IPS-11a (cell line): ENCODE results near the gene NHERF1.

Experiments
- H3K4me3 ChIP-seq: one replicate; pipeline ENCODE4 v1.5.1; 2013; ENCODE audit warnings: low read depth, low read length, control low read depth

The NHERF1 gene

DNA sequence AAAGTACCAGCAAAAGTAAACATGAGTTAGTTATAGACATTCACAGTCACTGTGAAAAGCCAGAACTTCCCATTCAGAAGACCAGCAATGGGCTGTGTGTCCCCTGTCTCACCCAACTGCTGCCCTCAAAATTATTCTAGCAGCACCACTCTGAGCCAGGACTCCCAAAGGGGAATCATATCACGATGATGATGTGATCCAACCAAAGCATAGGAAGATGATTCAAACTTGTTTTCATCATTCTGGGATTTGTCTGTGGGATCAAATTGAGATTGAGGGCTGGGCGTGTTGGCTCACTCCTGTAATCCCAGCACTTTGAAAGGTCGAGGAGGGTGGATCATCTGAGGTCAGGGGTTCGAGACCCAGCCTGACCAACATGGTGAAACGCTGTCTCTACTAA lies 34.1 kb downstream of the NHERF1 start:
- no peak overlapping the region for H3K4me3 ChIP-seq

DNA sequence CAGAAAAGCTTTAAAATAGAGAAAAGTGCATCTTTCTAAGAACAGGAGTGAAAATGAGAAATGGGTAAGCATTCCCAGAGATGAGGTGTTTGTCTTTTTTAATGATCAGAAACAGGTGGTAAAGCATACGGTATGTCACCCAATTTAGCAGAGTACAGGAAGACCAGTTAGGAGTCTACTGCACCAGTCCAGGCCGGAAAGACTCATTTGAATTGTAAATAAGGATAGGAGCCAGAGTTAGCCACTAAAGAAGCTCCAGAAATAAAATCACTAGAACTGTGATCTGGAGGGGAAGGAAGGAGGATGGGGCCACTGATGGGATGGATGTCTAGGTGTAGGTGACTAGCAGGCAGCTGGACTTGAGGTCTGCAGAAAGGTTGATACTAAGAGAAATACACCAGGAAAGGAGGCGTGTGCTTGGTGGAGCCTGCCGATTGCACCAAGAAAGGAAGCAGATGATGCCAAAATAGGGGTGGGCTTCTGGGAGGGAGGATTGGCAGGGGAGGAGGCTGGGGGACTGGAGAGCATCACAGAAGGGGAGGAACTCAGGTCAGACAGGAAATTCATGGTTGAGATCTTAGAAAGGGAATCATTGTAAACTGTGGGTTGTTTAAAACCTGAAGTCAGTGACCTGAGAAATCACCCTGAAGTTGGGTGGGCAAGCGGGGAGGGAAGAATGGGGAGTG lies 35.8 kb downstream of the NHERF1 start:
- no peak overlapping the region for H3K4me3 ChIP-seq

DNA sequence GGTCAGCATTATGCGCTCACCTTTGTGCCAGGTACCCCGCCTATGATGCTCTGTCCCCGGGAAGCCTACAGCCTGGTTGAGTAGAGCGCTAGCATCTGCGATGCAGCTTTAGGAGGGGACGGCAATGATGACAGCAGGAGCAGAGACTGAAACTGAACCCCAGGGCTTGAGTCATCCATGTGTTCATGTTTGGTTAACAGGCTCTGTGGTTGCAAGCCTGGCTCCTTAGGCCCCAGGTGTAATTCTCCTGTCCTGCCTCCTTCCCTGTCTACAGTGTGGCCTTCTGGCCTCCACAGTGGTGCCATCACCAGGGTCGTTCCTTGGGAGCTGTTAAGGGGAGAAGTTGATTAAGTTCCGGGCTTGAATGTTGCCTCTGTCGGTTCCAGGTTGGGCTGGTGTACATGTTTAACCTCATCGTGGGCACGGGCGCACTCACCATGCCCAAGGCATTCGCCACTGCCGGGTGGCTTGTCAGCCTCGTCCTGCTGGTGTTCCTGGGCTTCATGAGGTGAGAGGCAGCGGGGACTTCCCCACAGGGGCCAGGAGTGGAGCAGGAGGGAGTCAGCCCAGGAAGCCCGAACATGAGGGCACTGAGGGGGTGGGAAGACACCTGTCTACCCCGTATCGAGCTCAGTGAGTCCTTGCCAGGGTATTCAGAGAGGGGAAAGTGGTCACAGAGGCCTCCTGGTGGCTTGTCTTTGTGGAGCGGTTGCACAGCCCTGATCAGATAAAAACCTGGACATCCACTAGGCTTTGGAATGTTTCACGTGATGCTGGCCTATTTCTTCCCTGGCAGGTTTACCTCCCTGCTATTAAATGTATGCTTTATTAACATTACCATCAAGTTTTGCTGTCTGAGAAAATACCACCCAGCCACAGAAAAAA lies 36.9 kb downstream of the NHERF1 start:
- H3K4me3 ChIP-seq, result no peak overlapping the region

- H3K4me3 ChIP-seq, result no peak overlapping the region
Observed at GRCh38 chr17:74785981-74786360, 37.5 kb downstream of the NHERF1 start.

- H3K4me3 ChIP-seq, result no peak overlapping the region
Observed at GRCh38 chr17:74786431-74787055, 38.1 kb downstream of the NHERF1 start.

- H3K4me3 ChIP-seq, result no peak overlapping the region
Observed at GRCh38 chr17:74790161-74791058, 42.0 kb downstream of the NHERF1 start.

DNA sequence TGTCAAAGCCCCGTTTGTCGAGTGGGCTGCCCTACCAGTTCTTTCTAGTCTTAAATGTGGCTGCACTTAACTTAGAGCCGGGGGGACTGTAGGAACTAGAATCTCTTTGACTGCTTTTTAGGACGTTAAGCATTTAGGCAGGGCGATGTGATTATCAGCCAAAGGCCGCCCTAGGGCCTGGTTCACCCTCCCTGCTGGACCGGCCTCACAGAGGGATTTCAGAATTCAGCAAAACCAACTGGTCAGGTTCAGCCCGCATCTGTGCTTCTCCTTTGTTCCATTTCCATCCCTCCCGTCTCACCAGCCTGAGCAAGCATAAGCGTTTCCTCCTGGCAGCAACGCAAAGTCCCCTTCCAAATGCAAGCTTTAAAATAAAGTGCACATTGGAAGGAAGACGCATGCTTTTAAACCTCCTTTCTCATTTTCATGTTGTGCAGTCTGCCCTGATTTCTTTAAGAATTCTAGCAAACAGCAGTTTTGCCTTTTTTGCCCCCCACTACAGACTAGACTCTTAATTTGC lies 44.2 kb downstream of the NHERF1 start:
- no peak overlapping the region for H3K4me3 ChIP-seq

DNA sequence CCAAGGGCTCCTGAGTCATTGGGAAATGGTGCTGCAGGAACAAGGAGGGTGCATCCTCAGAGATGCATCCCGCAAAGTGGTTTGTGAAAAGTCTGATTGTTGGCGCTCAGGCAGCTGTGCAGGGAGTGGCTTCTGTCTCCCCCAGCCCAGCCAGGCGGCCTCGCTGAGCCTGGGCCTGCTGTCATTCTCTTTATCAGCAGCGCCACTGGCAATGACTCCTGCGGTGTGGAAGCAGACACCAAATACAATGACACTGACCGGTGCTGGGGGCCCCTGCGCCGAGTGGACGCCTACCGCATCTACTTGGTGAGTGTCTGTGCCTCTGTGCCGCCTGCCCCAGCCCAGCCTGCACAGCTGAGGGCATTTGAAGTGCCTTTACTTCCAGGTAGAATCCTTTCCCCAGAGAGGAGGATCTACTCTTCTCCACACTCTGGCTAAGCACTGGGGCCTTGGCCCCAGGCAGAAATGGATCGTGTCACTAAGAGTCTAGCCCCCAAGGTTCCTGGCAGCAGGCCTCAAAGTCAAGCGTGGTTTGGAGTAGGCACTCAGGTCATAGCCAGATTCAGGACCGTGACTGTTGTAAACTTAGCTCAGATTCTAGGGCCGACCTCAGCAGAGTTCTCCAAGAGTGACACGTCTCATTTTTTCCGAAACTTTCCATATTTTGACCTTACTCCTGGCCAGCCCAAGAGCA lies 47.0 kb downstream of the NHERF1 start:
- H3K4me3 ChIP-seq, result no peak overlapping the region

- no peak overlapping the region for H3K4me3 ChIP-seq
Observed at GRCh38 chr17:74796211-74796610, 47.8 kb downstream of the NHERF1 start.

DNA sequence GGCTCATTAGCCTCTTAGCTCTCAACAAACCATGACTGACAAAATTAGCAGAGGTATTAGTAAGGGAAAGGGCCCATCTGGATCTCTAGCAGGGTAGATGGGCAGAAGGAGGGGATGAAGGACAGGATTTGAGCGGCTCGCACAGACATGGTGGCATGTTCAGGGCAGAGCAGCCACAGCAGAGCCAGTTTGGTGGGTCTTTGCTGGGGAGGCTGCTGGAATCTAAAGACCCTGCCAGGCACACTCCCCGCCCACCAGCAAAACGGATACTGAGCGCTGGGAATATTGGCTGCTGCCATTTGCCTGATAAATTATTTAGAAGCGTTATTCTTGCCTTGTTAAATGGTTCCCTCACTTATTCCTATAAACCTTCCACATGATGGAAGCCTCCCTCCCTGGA lies 48.4 kb downstream of the NHERF1 start:
- no peak overlapping the region for H3K4me3 ChIP-seq

DNA sequence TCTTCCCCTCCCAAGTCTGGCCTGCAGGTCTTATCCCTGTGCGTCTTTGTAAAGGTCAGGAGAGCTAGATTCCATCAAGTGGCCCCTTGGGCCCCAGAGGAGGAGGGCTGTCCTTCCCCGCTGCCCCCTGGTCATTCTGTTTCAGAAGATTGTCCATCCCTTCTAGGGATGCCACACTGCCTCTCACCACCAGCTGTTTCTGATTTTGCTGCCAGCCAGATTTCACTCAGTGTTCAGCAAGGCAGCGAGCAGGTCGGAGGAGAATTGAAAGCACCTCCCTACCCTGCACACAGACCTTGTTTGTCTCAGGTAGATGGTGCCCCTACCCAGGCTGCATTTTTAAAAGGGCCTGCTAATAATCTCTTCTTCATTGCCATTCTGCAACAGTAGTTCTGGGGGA lies 49.4 kb downstream of the NHERF1 start:
- no peak overlapping the region for H3K4me3 ChIP-seq

- no peak overlapping the region for H3K4me3 ChIP-seq
Observed at GRCh38 chr17:74798239-74798707, 49.8 kb downstream of the NHERF1 start.

DNA sequence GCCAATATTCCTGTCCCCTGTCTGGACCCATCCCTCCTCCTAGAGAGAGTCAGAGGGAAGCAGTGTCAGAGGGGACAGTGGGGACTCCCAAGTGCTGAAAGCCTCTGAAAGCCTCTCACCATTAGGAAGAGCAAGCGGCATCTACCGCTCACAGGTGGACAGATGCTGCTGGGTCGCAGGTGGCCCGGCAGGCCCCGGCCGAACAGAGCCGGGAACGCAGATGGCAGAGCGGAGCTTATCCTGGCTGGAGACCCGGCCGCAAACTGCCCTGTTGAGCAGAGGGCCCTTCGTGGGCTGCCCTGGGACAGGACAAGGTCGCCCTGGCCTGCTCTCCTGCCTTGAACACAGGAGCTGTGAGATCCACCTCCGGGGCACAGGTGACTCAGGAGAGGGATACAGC lies 50.7 kb downstream of the NHERF1 start:
- H3K4me3 ChIP-seq, result no peak overlapping the region

DNA sequence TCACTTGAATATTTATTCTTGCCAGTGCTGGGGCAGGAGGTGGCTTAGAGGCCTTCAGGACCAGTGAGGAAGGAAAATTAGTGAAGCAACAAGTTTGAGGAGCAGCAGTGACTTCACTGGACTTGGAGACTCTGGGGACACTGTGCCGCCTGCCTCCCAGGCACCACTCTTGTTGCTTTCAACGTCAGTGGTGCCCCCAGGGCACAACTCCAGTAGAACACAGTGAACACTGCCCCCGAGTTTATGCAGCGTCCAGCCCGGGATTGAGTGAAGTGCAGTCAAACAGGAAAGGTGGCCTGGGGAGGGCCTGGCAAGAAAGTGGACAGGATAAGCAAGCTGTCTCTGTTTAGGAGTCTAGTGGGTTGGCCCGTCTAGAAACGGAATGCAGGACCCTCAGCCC lies 52.1 kb downstream of the NHERF1 start:
- no peak overlapping the region for H3K4me3 ChIP-seq

DNA sequence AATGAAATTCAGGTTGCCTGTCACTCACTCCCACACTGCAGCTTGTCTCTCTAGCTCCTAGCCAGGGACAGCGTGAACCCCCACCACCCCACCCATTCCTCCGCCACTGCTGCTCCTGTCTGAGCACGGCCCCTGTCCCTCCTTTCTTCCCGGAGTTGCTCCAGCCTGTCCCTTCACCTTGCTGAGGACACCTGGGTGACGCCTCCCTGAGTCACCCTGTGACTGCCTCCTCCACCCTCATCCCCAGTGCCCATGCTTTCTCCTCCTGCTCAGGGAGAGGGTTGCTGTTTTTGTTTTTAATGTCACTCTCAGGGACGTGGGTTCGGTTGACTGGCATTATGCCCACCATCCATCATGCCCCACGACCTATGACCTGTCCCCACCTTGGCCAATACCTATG lies 53.5 kb downstream of the NHERF1 start:
- H3K4me3 ChIP-seq, result no peak overlapping the region

GRCh38 chr17:74803388-74803930 lies 55.0 kb downstream of the NHERF1 start:
- no peak overlapping the region for H3K4me3 ChIP-seq

DNA sequence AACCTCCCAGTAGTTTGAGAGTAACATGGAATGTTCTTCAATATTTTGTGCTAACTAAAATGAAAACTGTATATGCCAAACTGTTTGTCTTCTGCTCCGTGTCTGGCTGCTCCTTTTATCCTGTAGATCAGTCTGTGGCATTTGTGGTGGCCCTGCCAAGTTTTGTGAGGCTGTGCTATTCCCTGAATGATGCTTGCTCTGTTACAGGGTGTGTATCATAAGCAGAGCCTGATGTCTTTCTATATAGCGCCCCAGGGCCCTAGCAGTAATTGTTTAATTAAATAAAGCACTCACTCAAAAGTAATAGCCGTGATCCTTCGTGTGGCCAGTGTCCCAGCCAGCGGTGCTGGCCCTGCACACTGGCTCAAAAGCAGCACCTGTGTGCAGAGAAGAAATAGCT lies 55.5 kb downstream of the NHERF1 start:
- no peak overlapping the region for H3K4me3 ChIP-seq

GRCh38 chr17:74804683-74805082 lies 56.3 kb downstream of the NHERF1 start:
- H3K4me3 ChIP-seq, result no peak overlapping the region

GRCh38 chr17:74805591-74805991 lies 57.2 kb downstream of the NHERF1 start:
- no peak overlapping the region for H3K4me3 ChIP-seq

GRCh38 chr17:74806334-74806733 lies 57.9 kb downstream of the NHERF1 start:
- no peak overlapping the region for H3K4me3 ChIP-seq
